Measurements from ENCODE around the gene ANAPC10. TPM values are rescaled to one million over a fixed set of nuclear protein-coding genes. Genes with fewer than 3 reads are reported as not detected.

ANAPC10 gene
- total RNA-seq, 1 experiment from 2014 or later = 10.5 TPM

GRCh38 chr4:145055533-145056257 lies 42.3 kb downstream of the ANAPC10 start:
- no TSS peak for BruUV-seq (replicated peaks)
- CTCF ChIA-PET = no interaction called here
- Histone ChIP-seq H3K9me3 (ENCODE audit: control insufficient read depth, insufficient read depth, low read depth, low read length) (no peaks in the 10 kb centered on the region), H3K27me3 (ENCODE audit: control insufficient read depth, insufficient read depth, low read length) (no peaks in the 10 kb centered on the region), H3K4me1 (ENCODE audit: control insufficient read depth, insufficient read depth, low read length) (no peaks in the 10 kb centered on the region), H3K27ac (ENCODE audit: low read length) (no peak overlapping the region), H3K36me3 (ENCODE audit: control insufficient read depth, insufficient read depth, low read length) (no peaks in the 10 kb centered on the region; the same call in 1 of the 2 replicates), H3K4me3 (ENCODE audit: low read depth in 2 of 2, low read length in 2 of 2) (no peak overlapping the region)
- DNase-seq (ENCODE audit: low read depth, low spot score) (no peak), ATAC-seq (no peak)
- in situ Hi-C loops (cut with HindIII; ENCODE audit: low pct_unique_long_range_greater_than_20kb, low sequenced_read_pairs) (no loop called here), intact Hi-C loops (cut with micrococcal nuclease; ENCODE audit: unreplicated experiment) (no loop called here)
- POLR2A ChIA-PET = no interaction called here
- no peak for TF ChIP-seq CTCF (IDR thresholded peaks at IDR 0.05)
- no peak for TF ChIP-seq POLR2AphosphoS5 (IDR thresholded peaks at IDR 0.05; ENCODE audit: low read depth, low read length)
- no peak for TF ChIP-seq REST (IDR thresholded peaks at IDR 0.05; ENCODE audit: insufficient read depth in 1 of 2, low read depth in 2 of 2, low read length in 1 of 2)
- no peak for TF ChIP-seq SIN3A (IDR thresholded peaks at IDR 0.05; ENCODE audit: borderline replicate concordance, insufficient read depth, low read depth, low read length)
- TF ChIP-seq TCF7L2 (IDR thresholded peaks at IDR 0.05; ENCODE audit: low read depth, low read length) = no peak

GRCh38 chr4:145049241-145049640 lies 48.8 kb downstream of the ANAPC10 start:
- intact Hi-C loops (cut with micrococcal nuclease; ENCODE audit: unreplicated experiment) = no loop called here
- no TSS peak for BruUV-seq (replicated peaks)
- Histone ChIP-seq H3K9me3 (ENCODE audit: control insufficient read depth, insufficient read depth, low read depth, low read length) (no peaks in the 10 kb centered on the region), H3K4me1 (ENCODE audit: control insufficient read depth, insufficient read depth, low read length) (no peaks in the 10 kb centered on the region), H3K27me3 (ENCODE audit: control insufficient read depth, insufficient read depth, low read length) (no peaks in the 10 kb centered on the region), H3K36me3 (ENCODE audit: control insufficient read depth, insufficient read depth, low read length) (no peaks in the 10 kb centered on the region), H3K4me3 (ENCODE audit: low read depth in 2 of 2, low read length in 2 of 2) (no peak overlapping the region), H3K27ac (ENCODE audit: low read length) (no peak overlapping the region)
- CTCF ChIA-PET = no interaction called here
- ATAC-seq (no peak), DNase-seq (ENCODE audit: low read depth, low spot score) (no peak)
- in situ Hi-C loops (cut with HindIII; ENCODE audit: low pct_unique_long_range_greater_than_20kb, low sequenced_read_pairs) = no loop called here
- POLR2A ChIA-PET = no interaction called here
- TF ChIP-seq SIN3A (IDR thresholded peaks at IDR 0.05; ENCODE audit: borderline replicate concordance, insufficient read depth, low read depth, low read length) = no peak
- TF ChIP-seq TCF7L2 (IDR thresholded peaks at IDR 0.05; ENCODE audit: low read depth, low read length) = no peak
- no peak for TF ChIP-seq CTCF (IDR thresholded peaks at IDR 0.05)
- TF ChIP-seq POLR2AphosphoS5 (IDR thresholded peaks at IDR 0.05; ENCODE audit: low read depth, low read length) = no peak
- TF ChIP-seq REST (IDR thresholded peaks at IDR 0.05; ENCODE audit: insufficient read depth in 1 of 2, low read depth in 2 of 2, low read length in 1 of 2) = no peak
